ENCODE results near the gene ADGRL1.

- TF ChIP-seq, protein P1, sequence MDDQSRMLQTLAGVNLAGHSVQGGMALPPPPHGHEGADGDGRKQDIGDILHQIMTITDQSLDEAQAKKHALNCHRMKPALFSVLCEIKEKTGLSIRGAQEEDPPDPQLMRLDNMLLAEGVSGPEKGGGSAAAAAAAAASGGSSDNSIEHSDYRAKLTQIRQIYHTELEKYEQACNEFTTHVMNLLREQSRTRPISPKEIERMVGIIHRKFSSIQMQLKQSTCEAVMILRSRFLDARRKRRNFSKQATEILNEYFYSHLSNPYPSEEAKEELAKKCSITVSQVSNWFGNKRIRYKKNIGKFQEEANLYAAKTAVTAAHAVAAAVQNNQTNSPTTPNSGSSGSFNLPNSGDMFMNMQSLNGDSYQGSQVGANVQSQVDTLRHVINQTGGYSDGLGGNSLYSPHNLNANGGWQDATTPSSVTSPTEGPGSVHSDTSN (IDR thresholded peaks at IDR 0.05), result no peak
- no peak for TF ChIP-seq TAF1 (IDR thresholded peaks at IDR 0.05; ENCODE audit: borderline replicate concordance, low read depth, low read length)
Observed at GRCh38 chr19:14110650-14111049, 95.3 kb downstream of the ADGRL1 start.
